Ascending aorta (tissue), 2 donors: Measurements from ENCODE around the gene TNFAIP8L3. TPM values are rescaled to one million over a fixed set of nuclear protein-coding genes. Genes with fewer than 3 reads are reported as not detected.
A peak's percentile ranks its signal among the peaks of the same experiment; 100 is the strongest.

Source experiments
- DNase-seq, 2 donors: peaks; one replicate each; pipeline ENCODE4 v3.0.0-alpha.2; 2019; ENCODE audit warnings: low spot score in 2 of 2
- H3K27ac ChIP-seq, 2 donors: fragments of 200-600 bp; sonication (generic); one replicate each; pipeline ENCODE4 v1.5.1; 2016 to 2017; ENCODE audit warnings: mild to moderate bottlenecking in 1 of 2
- H3K27me3 ChIP-seq: fragments of 200-600 bp; sonication (generic); one replicate; pipeline ENCODE4 v1.5.1; 2017
- H3K36me3 ChIP-seq, 2 donors: fragments of 200-600 bp; sonication (generic); one replicate each; pipeline ENCODE4 v1.5.1; 2016
- H3K4me1 ChIP-seq, 2 donors: fragments of 200-600 bp; sonication (generic); one replicate each; pipeline ENCODE4 v1.5.1; 2016 to 2017; ENCODE audit warnings: mild to moderate bottlenecking in 1 of 2
- H3K4me3 ChIP-seq, 2 donors: fragments of 200-600 bp; sonication (generic); one replicate each; pipeline ENCODE4 v1.5.1; 2016 to 2017; ENCODE audit warnings: mild to moderate bottlenecking in 1 of 2
- H3K9me3 ChIP-seq, 2 donors: fragments of 200-600 bp; sonication (generic); one replicate each; pipeline ENCODE4 v1.5.1; 2016
- intact Hi-C: fragments of 100-400 bp; cut with DNase I; formaldehyde crosslinking; loops from one replicate; pipeline ENCODE4 v1.15.1; 2023
- total RNA-seq: library from RNA; depleted of rRNA; stranded (reverse); fragments of >200 nt; gene quantifications from one replicate; pipeline ENCODE4 v1.1.0, GENCODE V29; 2016
- TF ChIP-seq, protein P1 (sequence below), 3 experiments: fragments of 200-600 bp in 2 of 3; fragments of 450-650 bp in 1 of 3; sonication (generic) in 2 of 3; IDR thresholded peaks; one replicate each; pipeline ENCODE4 v1.5.1; 2016 to 2019; ENCODE audit warnings: antibody characterized with exemption in 3 of 3, mild to moderate bottlenecking in 1 of 3, moderate library complexity in 1 of 3

TNFAIP8L3 gene
- total RNA-seq, 1 donor from 2014 or later: 2.6 TPM

DNA sequence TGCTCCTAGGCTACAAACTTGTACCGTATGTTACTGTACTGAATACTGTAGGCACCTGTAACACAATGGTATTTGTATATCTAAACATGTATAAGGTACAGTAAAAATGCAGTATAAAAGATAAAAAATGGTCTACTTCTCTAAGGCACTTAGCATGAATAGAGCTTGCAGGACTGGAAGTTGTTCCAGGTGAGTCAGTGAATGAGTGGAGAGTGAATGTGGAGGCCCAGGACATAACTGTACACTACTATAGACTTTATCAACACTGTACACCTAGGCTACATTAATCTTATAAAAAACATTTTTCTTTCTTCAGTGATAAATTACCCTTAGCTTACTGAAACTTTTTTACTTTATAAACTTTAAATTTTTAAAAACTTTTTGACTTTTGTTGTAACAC is 12.5 kb downstream of the TNFAIP8L3 start:
- Histone ChIP-seq H3K4me3 (no peak overlapping the region), H3K36me3 (peaks cover 0 to 7% of the 10 kb centered on the region in 2 donors), H3K27me3 (no peaks in the 10 kb centered on the region), H3K4me1 (peaks cover 0 to 9% of the 10 kb centered on the region in 2 donors), H3K27ac (no peak overlapping the region), H3K9me3 (no peaks in the 10 kb centered on the region)
- DNase-seq: no peak
- intact Hi-C loops: loop anchor here (10.0 kb wide), 1 partner anchor 657 kb away; the partner anchor contains the start of gene USP8
- TF ChIP-seq, protein P1, sequence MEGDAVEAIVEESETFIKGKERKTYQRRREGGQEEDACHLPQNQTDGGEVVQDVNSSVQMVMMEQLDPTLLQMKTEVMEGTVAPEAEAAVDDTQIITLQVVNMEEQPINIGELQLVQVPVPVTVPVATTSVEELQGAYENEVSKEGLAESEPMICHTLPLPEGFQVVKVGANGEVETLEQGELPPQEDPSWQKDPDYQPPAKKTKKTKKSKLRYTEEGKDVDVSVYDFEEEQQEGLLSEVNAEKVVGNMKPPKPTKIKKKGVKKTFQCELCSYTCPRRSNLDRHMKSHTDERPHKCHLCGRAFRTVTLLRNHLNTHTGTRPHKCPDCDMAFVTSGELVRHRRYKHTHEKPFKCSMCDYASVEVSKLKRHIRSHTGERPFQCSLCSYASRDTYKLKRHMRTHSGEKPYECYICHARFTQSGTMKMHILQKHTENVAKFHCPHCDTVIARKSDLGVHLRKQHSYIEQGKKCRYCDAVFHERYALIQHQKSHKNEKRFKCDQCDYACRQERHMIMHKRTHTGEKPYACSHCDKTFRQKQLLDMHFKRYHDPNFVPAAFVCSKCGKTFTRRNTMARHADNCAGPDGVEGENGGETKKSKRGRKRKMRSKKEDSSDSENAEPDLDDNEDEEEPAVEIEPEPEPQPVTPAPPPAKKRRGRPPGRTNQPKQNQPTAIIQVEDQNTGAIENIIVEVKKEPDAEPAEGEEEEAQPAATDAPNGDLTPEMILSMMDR (IDR thresholded peaks at IDR 0.05): no peak

DNA sequence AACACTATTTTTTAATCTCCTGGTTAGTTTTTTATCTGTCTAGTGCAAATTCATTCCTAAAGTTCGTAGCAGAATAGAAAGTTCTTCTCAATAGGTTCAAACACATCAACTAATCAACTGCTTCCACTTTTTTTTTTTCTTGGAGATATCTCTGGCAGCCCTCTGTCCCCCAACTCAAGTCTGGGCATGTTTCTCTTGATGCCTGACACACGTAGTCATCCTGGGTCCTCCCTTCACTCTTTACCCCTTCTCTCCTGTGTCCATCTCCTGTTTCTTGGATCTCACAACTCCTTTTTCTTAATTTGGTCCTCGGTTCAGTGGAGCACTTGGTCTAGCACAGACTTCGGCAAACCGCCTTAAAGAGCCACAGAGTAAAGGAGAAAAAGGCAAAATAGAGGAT is 14.4 kb downstream of the TNFAIP8L3 start:
- Histone ChIP-seq H3K9me3 (no peaks in the 10 kb centered on the region), H3K4me3 (no peak overlapping the region), H3K27ac (no peak overlapping the region), H3K4me1 (peaks cover 0 to 13% of the 10 kb centered on the region in 2 donors), H3K36me3 (peaks cover 0 to 7% of the 10 kb centered on the region in 2 donors), H3K27me3 (no peaks in the 10 kb centered on the region)
- DNase-seq: no peak
- TF ChIP-seq, protein P1 (IDR thresholded peaks at IDR 0.05): no peak
- intact Hi-C loops: loop anchor here (10.0 kb wide), 1 partner anchor 655 kb away; the partner anchor contains the start of gene USP8

DNA sequence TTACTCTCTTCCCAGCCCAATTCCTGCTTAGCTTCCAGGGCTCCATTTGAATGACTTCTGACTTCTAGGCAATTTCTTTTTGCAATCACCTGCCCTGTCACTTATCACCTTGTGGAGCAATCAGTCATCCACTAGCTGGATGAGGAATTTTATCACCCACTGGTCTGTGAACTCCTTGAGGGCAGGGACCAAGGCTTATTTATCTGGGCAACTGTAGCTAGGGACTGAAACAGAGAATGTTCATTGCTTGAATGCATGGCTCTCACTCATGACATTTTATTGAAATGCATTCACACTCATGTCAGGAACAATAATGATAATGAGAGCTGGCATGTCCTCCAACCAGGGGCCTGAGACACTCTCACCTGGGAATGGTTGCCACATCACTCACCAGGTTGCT is 15.5 kb downstream of the TNFAIP8L3 start:
- DNase-seq: no peak
- no peak overlapping the region for H3K4me3 ChIP-seq
- H3K27ac ChIP-seq: no peak overlapping the region
- no peaks in the 10 kb centered on the region for H3K9me3 ChIP-seq
- peaks cover 0 to 7% of the 10 kb centered on the region in 2 donors for H3K36me3 ChIP-seq
- TF ChIP-seq, protein P1 (IDR thresholded peaks at IDR 0.05): no peak
- intact Hi-C loops: loop anchor here (5.0 to 10.0 kb wide), 2 partner anchors 53 to 116 kb away; no protein-coding TSS in a partner anchor
- no peaks in the 10 kb centered on the region for H3K27me3 ChIP-seq
- H3K4me1 ChIP-seq: peaks cover 6 to 22% of the 10 kb centered on the region in 2 donors

DNA sequence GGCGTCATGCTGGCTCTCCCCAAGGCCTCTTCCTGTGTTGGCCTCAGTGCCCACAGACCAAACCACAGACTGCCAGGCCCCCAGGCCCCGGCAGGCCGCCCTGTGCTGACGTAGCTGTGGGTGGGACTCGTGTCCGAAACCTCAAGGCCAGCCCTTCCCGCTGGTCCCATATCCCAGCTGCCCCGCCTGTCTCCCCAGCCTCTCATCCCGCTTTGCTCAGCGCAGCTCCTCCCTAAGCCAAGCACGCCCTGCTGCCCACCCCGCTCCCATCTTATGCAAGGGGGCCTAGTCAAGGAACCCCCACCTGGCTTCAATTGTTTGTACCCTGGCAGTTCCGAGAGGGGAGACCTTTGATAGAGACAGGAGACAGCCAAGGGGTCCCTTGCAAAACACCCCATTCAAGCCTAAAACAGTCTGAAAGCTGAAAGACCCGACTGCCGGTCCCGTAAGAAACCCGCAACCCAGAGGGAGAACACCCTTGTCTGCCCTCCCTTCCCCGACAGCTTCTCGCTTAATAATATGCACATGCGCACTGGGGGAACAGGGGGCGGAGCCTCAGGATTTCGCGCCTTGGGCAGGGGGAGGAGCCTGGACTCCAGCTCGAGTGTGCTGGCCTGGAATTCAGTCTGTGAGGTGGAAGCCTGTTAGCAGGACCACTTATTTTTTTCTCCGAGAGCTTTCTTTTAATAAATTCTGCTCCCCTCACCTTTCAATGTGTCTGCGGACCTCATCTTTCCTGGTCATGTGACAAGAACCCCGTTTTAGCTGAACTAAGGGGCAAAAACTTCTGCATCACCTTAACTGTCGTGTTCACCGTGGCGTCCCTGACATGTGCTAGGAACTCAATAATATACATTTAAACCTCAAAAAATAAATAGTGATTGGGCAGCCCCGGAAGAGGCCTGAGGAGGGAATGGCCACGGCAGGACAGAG is 17.2 kb downstream of the TNFAIP8L3 start:
- peak; percentile 50 to 88 for DNase-seq
- Histone ChIP-seq H3K27ac (peak overlapping the region; percentile 81 to 89), H3K4me3 (peak overlapping the region in 1 of 2 donors; percentile 54), H3K4me1 (peaks cover 6 to 22% of the 10 kb centered on the region in 2 donors), H3K9me3 (no peaks in the 10 kb centered on the region), H3K27me3 (no peaks in the 10 kb centered on the region), H3K36me3 (no peaks in the 10 kb centered on the region)
- TF ChIP-seq, protein P1 (IDR thresholded peaks at IDR 0.05): no peak
- intact Hi-C loops: loop anchor here (2.0 to 10.0 kb wide), 3 partner anchors 17 to 117 kb away; partner anchors contain the start of gene TNFAIP8L3

DNA sequence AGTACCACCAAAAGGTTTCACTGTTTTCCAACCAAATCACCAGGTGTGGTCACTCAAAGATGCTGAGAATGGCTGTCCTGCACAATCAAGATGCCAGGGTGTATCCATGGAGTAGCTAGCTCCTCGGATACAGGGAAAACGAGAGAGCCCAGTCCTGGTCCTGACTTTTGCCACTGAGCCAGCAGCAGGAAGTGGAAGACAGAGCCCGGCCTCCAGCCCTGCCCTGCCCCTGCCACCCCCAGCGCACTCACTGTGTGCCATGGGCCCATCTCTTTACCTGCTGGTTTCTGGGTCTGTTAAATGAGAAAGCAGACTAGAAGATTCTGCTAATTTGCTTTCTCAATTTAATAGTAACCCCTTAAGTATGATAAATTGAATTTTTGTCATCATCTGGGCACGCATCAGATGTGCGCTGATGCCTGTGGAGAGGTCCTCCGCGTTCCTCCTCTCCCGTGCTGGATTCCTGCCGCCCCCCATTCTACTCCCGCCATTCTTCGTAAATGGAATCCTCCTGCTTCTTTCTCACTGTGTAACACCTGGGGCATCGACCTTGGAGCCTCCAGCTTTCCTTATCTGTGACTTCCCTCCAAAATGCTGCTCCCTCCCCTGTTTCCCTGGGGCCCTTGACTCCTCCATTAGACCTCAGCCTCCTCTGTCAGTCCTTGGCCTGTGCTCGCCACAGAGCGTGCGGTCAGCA is 18.0 kb downstream of the TNFAIP8L3 start:
- H3K4me3 ChIP-seq: peak overlapping the region in 1 of 2 donors; percentile 54
- no peaks in the 10 kb centered on the region for H3K27me3 ChIP-seq

More for the DNA sequence above, 18.0 kb downstream of the TNFAIP8L3 start:
- DNase-seq: no peak
- peaks cover 6 to 22% of the 10 kb centered on the region in 2 donors for H3K4me1 ChIP-seq
- H3K36me3 ChIP-seq: no peaks in the 10 kb centered on the region
- TF ChIP-seq, protein P1 (IDR thresholded peaks at IDR 0.05): no peak
- intact Hi-C loops: loop anchor here (2.0 to 10.0 kb wide), 3 partner anchors 18 to 118 kb away; partner anchors contain the start of gene TNFAIP8L3
- H3K9me3 ChIP-seq: no peaks in the 10 kb centered on the region
- H3K27ac ChIP-seq: peak overlapping the region; percentile 81 to 89
